Islet precursor cell (in vitro differentiated cells): ENCODE results near the gene SLC7A14.

Source experiments
- DNase-seq: peaks from one replicate; pipeline ENCODE4 v3.0.0-alpha.2; 2018

The SLC7A14 gene

GRCh38 chr3:170496026-170496867 is 89.6 kb downstream of the SLC7A14 start:
- no peak for DNase-seq

GRCh38 chr3:170494766-170495165 is 91.1 kb downstream of the SLC7A14 start:
- DNase-seq, result no peak

- DNase-seq, result no peak
Observed at GRCh38 chr3:170493712-170494182, 92.1 kb downstream of the SLC7A14 start.

- DNase-seq, result no peak
Observed at GRCh38 chr3:170491901-170492300, 94.0 kb downstream of the SLC7A14 start.

- no peak for DNase-seq
Observed at GRCh38 chr3:170490828-170491560, 94.9 kb downstream of the SLC7A14 start.

GRCh38 chr3:170488802-170489201 is 97.1 kb downstream of the SLC7A14 start:
- DNase-seq, result no peak

- DNase-seq, result no peak
Observed at GRCh38 chr3:170487031-170487430, 98.8 kb downstream of the SLC7A14 start.

- no peak for DNase-seq
Observed at GRCh38 chr3:170486398-170486797, 99.5 kb downstream of the SLC7A14 start.

- DNase-seq, result no peak
Observed at GRCh38 chr3:170485696-170486095, 100.2 kb downstream of the SLC7A14 start.

GRCh38 chr3:170485294-170485693 is 100.6 kb downstream of the SLC7A14 start:
- no peak for DNase-seq

GRCh38 chr3:170484869-170485268 is 101.0 kb downstream of the SLC7A14 start:
- DNase-seq, result no peak

GRCh38 chr3:170483485-170484262 is 102.2 kb downstream of the SLC7A14 start:
- DNase-seq, result no peak

GRCh38 chr3:170482199-170482598 is 103.7 kb downstream of the SLC7A14 start:
- no peak for DNase-seq

GRCh38 chr3:170480111-170480510 is 105.8 kb downstream of the SLC7A14 start:
- no peak for DNase-seq

- no peak for DNase-seq
Observed at GRCh38 chr3:170477395-170477794, 108.5 kb downstream of the SLC7A14 start.

GRCh38 chr3:170476291-170476690 is 109.6 kb downstream of the SLC7A14 start:
- no peak for DNase-seq

GRCh38 chr3:170475092-170475685 is 110.7 kb downstream of the SLC7A14 start:
- DNase-seq, result no peak

GRCh38 chr3:170473358-170473757 is 112.5 kb downstream of the SLC7A14 start:
- no peak for DNase-seq

GRCh38 chr3:170471149-170471548 is 114.7 kb downstream of the SLC7A14 start:
- DNase-seq, result no peak

GRCh38 chr3:170470063-170471016 is 115.5 kb downstream of the SLC7A14 start:
- no peak for DNase-seq
